ENCODE data around the gene MLF2. TPM values are rescaled to one million over a fixed set of nuclear protein-coding genes. Genes with fewer than 3 reads are reported as not detected.

The MLF2 gene
- 100 to 1,000 TPM; 105 to 181 (median 165) TPM for total RNA-seq

- Histone ChIP-seq H3K36me3 (peaks cover 2 to 39% of the 10 kb centered on the region in 2 donors), H3K4me1 (peaks cover 10 to 12% of the 10 kb centered on the region in 2 donors), H3K27me3 (no peaks in the 10 kb centered on the region), H3K4me3 (peak within 1 kb of the TSS; percentile 67 to 95 (median 92)), H3K27ac (peak within 1 kb of the TSS; percentile 89 to 100 (median 98)), H3K9me3 (no peaks in the 10 kb centered on the region)
- in situ Hi-C loops (cut with MboI; ENCODE audit: low sequenced_read_pairs in 4 of 4) (no loop called here), intact Hi-C loops (cut with DNase I; ENCODE audit: low total_unique reads) (loop anchor here (1.0 to 5.0 kb wide), 8 partner anchors 13 to 264 kb away; partner anchors contain the start of genes CDCA3, COPS7A, LPCAT3 and P3H3)
- peak in 1 of 5 experiments; percentile 98 for TF ChIP-seq CTCF (IDR thresholded peaks at IDR 0.05 in 4 of 5, conservative IDR thresholded peaks at IDR 0.05 in 1 of 5)
- peak; percentile 93 to 94 for TF ChIP-seq POLR2A (IDR thresholded peaks at IDR 0.05)
- peak; percentile 95 to 97 for ATAC-seq
- DNase-seq: peak; percentile 98 to 99
These were observed at the start of gene MLF2 for GRCh38 chr12:6752921-6753771. TSS of gene MLF2 (minus strand) at chr12:6753141. CDS start at chr12:6752334, 807 bp downstream.

GRCh38 chr12:6799147-6799546 lies 46.2 kb upstream of the MLF2 start:
- Histone ChIP-seq H3K36me3 (no peaks in the 10 kb centered on the region), H3K4me3 (no peak overlapping the region), H3K9me3 (no peaks in the 10 kb centered on the region), H3K4me1 (no peaks in the 10 kb centered on the region), H3K27ac (no peak overlapping the region), H3K27me3 (peaks cover 0 to 3% (median 0%) of the 10 kb centered on the region in 3 donors)
- no peak for TF ChIP-seq POLR2A (IDR thresholded peaks at IDR 0.05)
- DNase-seq (no peak), ATAC-seq (no peak)
- in situ Hi-C loops (cut with MboI; ENCODE audit: low sequenced_read_pairs in 4 of 4): no loop called here
- intact Hi-C loops (cut with DNase I; ENCODE audit: low total_unique reads): no loop called here

GRCh38 chr12:6796576-6796975 lies 43.6 kb upstream of the MLF2 start:
- in situ Hi-C loops (cut with MboI; ENCODE audit: low sequenced_read_pairs in 4 of 4): no loop called here
- DNase-seq: no peak
- H3K27me3 ChIP-seq: peaks cover 0 to 3% (median 0%) of the 10 kb centered on the region in 3 donors
- H3K4me3 ChIP-seq: no peak overlapping the region
- TF ChIP-seq POLR2A (IDR thresholded peaks at IDR 0.05): no peak
- TF ChIP-seq CTCF (IDR thresholded peaks at IDR 0.05 in 4 of 5, conservative IDR thresholded peaks at IDR 0.05 in 1 of 5): no peak
- H3K4me1 ChIP-seq: no peaks in the 10 kb centered on the region
- intact Hi-C loops (cut with DNase I; ENCODE audit: low total_unique reads): no loop called here
- no peak for ATAC-seq
- no peaks in the 10 kb centered on the region for H3K9me3 ChIP-seq
- H3K27ac ChIP-seq: no peak overlapping the region
- no peaks in the 10 kb centered on the region for H3K36me3 ChIP-seq

- Histone ChIP-seq H3K4me3 (no peak overlapping the region), H3K27ac (no peak overlapping the region), H3K36me3 (no peaks in the 10 kb centered on the region), H3K27me3 (peaks cover 0 to 3% (median 0%) of the 10 kb centered on the region in 3 donors), H3K4me1 (no peaks in the 10 kb centered on the region), H3K9me3 (no peaks in the 10 kb centered on the region)
- no peak for ATAC-seq
- no peak for TF ChIP-seq CTCF (IDR thresholded peaks at IDR 0.05 in 4 of 5, conservative IDR thresholded peaks at IDR 0.05 in 1 of 5)
- no peak for TF ChIP-seq POLR2A (IDR thresholded peaks at IDR 0.05)
- DNase-seq: no peak
- in situ Hi-C loops (cut with MboI; ENCODE audit: low sequenced_read_pairs in 4 of 4) (no loop called here), intact Hi-C loops (cut with DNase I; ENCODE audit: low total_unique reads) (no loop called here)
These were observed 42.1 kb upstream of the MLF2 start for GRCh38 chr12:6795088-6795487.

- intact Hi-C loops (cut with DNase I; ENCODE audit: low total_unique reads) (no loop called here), in situ Hi-C loops (cut with MboI; ENCODE audit: low sequenced_read_pairs in 4 of 4) (no loop called here)
- Histone ChIP-seq H3K4me1 (no peaks in the 10 kb centered on the region), H3K9me3 (no peaks in the 10 kb centered on the region), H3K27me3 (peaks cover 0 to 3% (median 0%) of the 10 kb centered on the region in 3 donors), H3K27ac (no peak overlapping the region), H3K36me3 (no peaks in the 10 kb centered on the region), H3K4me3 (no peak overlapping the region)
- DNase-seq (peak; percentile 25), ATAC-seq (peak in 1 of 2 donors; percentile 51)
- no peak for TF ChIP-seq CTCF (IDR thresholded peaks at IDR 0.05 in 4 of 5, conservative IDR thresholded peaks at IDR 0.05 in 1 of 5)
- no peak for TF ChIP-seq POLR2A (IDR thresholded peaks at IDR 0.05)
These were observed 39.7 kb upstream of the MLF2 start for GRCh38 chr12:6792522-6793201.

All from gastrocnemius medialis (tissue), 4 donors.